GM12878 (cell line): Measurements from ENCODE around the gene NEK10. TPM values are rescaled to one million over a fixed set of nuclear protein-coding genes. Genes with fewer than 3 reads are reported as not detected.

Experiments used
- ATAC-seq: fragments of 200-7000 bp; cut with Tn5 transposase; 3 replicates; pipeline ENCODE4 v1.9.1; 2020; ENCODE audit warnings: mild to moderate bottlenecking, moderate library complexity
- BruUV-seq: library from RNA; stranded (reverse); fragments of 400-500 nt; replicated peaks from 2 replicates; lab custom pipeline; 2021; lab: Mats Ljungman, UMichigan
- CTCF ChIA-PET: fragments of 300-600 bp; sonication (Branson Sonifier 250); formaldehyde crosslinking; extraction: SDS; loops from one replicate; lab custom pipeline; 2021; ENCODE audit warnings: inconsistent platforms; lab: Yijun Ruan, JAX
- POLR2A ChIA-PET: fragments of 350-600 bp; formaldehyde crosslinking; extraction: SDS; loops from one replicate; lab custom pipeline; 2021; ENCODE audit warnings: inconsistent platforms; lab: Charles Lee
- RAD21 ChIA-PET: fragments of 300-600 bp; sonication (Branson Sonifier 250); formaldehyde crosslinking; loops from one replicate; lab custom pipeline; 2023; ENCODE audit warnings: antibody characterized with exemption; ENCODE audit not compliant: unreplicated experiment; lab: Charles Lee
- SMC1A ChIA-PET: fragments of 300-600 bp; sonication (Branson Sonifier 250); formaldehyde crosslinking; loops from one replicate; lab custom pipeline; 2023; ENCODE audit not compliant: unreplicated experiment, uncharacterized antibody; lab: Charles Lee
- DNase-seq: peaks from one replicate; pipeline ENCODE4 v3.0.0-alpha.2; 2011; ENCODE audit warnings: low read depth, low spot score
- FAIRE-seq: peaks from 3 replicates; lab custom pipeline; 2011; peaks lifted over from hg19 to GRCh38; lab: Jason Lieb, UNC
- H2AFZ ChIP-seq: 2 replicates; pipeline ENCODE4 v1.6.0; 2011; ENCODE audit warnings: low read depth, low read length, control low read depth; ENCODE audit not compliant: control insufficient read depth
- H3K27ac ChIP-seq: 2 replicates; pipeline ENCODE4 v1.5.1; 2011; ENCODE audit warnings: control low read depth; ENCODE audit not compliant: control insufficient read depth, insufficient read depth
- H3K27me3 ChIP-seq, 2 experiments: replicated peaks in 1 of 2; 2 replicates each; pipeline versions ENCODE4 v1.6.0 to v1.6.1; 2011; ENCODE audit warnings: low read length in 1 of 2; ENCODE audit not compliant: control insufficient read depth in 2 of 2, insufficient read depth in 2 of 2
- H3K36me3 ChIP-seq, 2 experiments: 2 replicates each; pipeline ENCODE4 v1.5.1; 2011; ENCODE audit warnings: low read length in 1 of 2; ENCODE audit not compliant: control insufficient read depth in 2 of 2, insufficient read depth in 2 of 2
- H3K4me1 ChIP-seq: 2 replicates; pipeline ENCODE4 v1.6.1; 2011; ENCODE audit warnings: mild to moderate bottlenecking, low read length, moderate library complexity, mixed read lengths; ENCODE audit not compliant: control insufficient read depth, insufficient read depth
- H3K4me2 ChIP-seq: 2 replicates; pipeline ENCODE4 v1.6.0; 2011; ENCODE audit warnings: control low read depth; ENCODE audit not compliant: control insufficient read depth, insufficient read depth
- H3K4me3 ChIP-seq: fragments of 200-600 bp; sonication (generic); 2 replicates; pipeline ENCODE4 v1.5.1; 2016
- H3K79me2 ChIP-seq: 2 replicates; pipeline ENCODE4 v1.6.0; 2011; ENCODE audit warnings: low read length; ENCODE audit not compliant: control insufficient read depth, insufficient read depth
- H3K9ac ChIP-seq: 2 replicates; pipeline ENCODE4 v1.8.0; 2011; ENCODE audit warnings: low read length, control low read depth, mixed read lengths; ENCODE audit not compliant: control insufficient read depth, insufficient read depth
- H3K9me3 ChIP-seq: replicated peaks from 3 replicates; pipeline ENCODE4 v1.5.1; 2011; ENCODE audit warnings: mild to moderate bottlenecking, low read length; ENCODE audit not compliant: control insufficient read depth, insufficient read depth
- H4K20me1 ChIP-seq: 2 replicates; pipeline ENCODE4 v1.6.0; 2011; ENCODE audit not compliant: control insufficient read depth, insufficient read depth
- CBX5 ChIP-seq: sonication (generic); IDR thresholded peaks from 2 replicates; pipeline ENCODE4 v1.6.1; 2016; ENCODE audit warnings: low read depth, moderate library complexity, mild to moderate bottlenecking, inconsistent platforms
- FOXK2 ChIP-seq: fragments of 450-650 bp; IDR thresholded peaks from 2 replicates; pipeline ENCODE4 v1.6.1; 2017; ENCODE audit warnings: mild to moderate bottlenecking, moderate library complexity
- KDM1A ChIP-seq: fragments of 200-600 bp; sonication (generic); IDR thresholded peaks from 2 replicates; pipeline ENCODE4 v1.6.1; 2016; ENCODE audit warnings: borderline replicate concordance
- NFXL1 ChIP-seq: fragments of 450-650 bp; IDR thresholded peaks from 2 replicates; pipeline ENCODE4 v1.6.1; 2017; ENCODE audit warnings: antibody characterized with exemption, mild to moderate bottlenecking, borderline replicate concordance
- NFYB ChIP-seq: IDR thresholded peaks from 2 replicates; pipeline ENCODE4 v1.6.1; 2011; ENCODE audit warnings: low read depth, mild to moderate bottlenecking, low read length, improper control_type of control experiment, moderate library complexity; ENCODE audit not compliant: insufficient read depth
- RBBP5 ChIP-seq: fragments of 200-600 bp; sonication (generic); conservative IDR thresholded peaks from 2 replicates; pipeline ENCODE4 v1.6.1; 2016
- SMC3 ChIP-seq: IDR thresholded peaks from 2 replicates; pipeline ENCODE4 v1.6.1; 2011; ENCODE audit warnings: low read length, improper control_type of control experiment, borderline replicate concordance
- WGBS: methylation state at CpG from one replicate; pipeline ENCODE4 v1.1.6; 2016; ENCODE audit warnings: low lambda C conversion rate; ENCODE audit not compliant: insufficient replicate concordance, insufficient coverage; ENCODE audit errors: missing lambda C conversion rate; 5-methylcytosine and 5-hydroxymethylcytosine counted together
- in situ Hi-C: fragments of 300-500 bp; cut with MboI; formaldehyde crosslinking; loops from 9 replicates; pipeline ENCODE4 v1.14.3; 2018; ENCODE audit warnings: mixed read lengths
- intact Hi-C: fragments of 100-400 bp; cut with micrococcal nuclease; formaldehyde crosslinking; loops from one replicate; pipeline ENCODE4 v1.14.2; 2022; ENCODE audit not compliant: unreplicated experiment
- polyA plus RNA-seq, 11 experiments: library from polyadenylated mRNA; depleted of rRNA in 4 of 11; unstranded in 6 of 11; stranded (reverse) in 5 of 11; fragments of >200 nt; fragmentation: Nextera tagmentation in 4 of 11; fragmentation: Illumina TruSeq in 1 of 11; extraction: Ambion mirVana in 4 of 11; extraction: Trizol in 1 of 11; gene quantifications; 1 replicate in 1 of 11; 2 replicates in 10 of 11; pipeline versions ENCODE4 v1.2.1 to v1.2.3, GENCODE V29; 2011 to 2016; ENCODE audit warnings: inconsistent platforms in 2 of 11, missing spikeins in 2 of 11, low read depth in 1 of 11
- total RNA-seq, 4 experiments: library from RNA; depleted of rRNA in 3 of 4; stranded (reverse); fragments of >200 nt in 3 of 4; fragmentation: Illumina TruSeq in 1 of 4; extraction: Trizol in 1 of 4; gene quantifications; 2 replicates each; pipeline versions ENCODE4 v1.2.1 to v1.2.3, GENCODE V29; 2013 to 2021
- TF ChIP-seq, protein P1 (sequence below): IDR thresholded peaks from 2 replicates; pipeline ENCODE4 v1.6.1; 2011; ENCODE audit warnings: mild to moderate bottlenecking, low read depth, low read length, moderate library complexity; ENCODE audit not compliant: insufficient replicate concordance
- TF ChIP-seq, protein P2 (sequence below): fragments of 450-650 bp; IDR thresholded peaks from 2 replicates; pipeline ENCODE4 v1.6.1; 2018; ENCODE audit warnings: mild to moderate bottlenecking, low read depth, moderate library complexity; ENCODE audit not compliant: partially characterized antibody
- TF ChIP-seq, protein P3 (sequence below): fragments of 450-650 bp; IDR thresholded peaks from 2 replicates; pipeline ENCODE4 v1.6.1; 2017; ENCODE audit warnings: low read depth, mild to moderate bottlenecking, moderate library complexity
- TF ChIP-seq, protein P4 (sequence below): IDR thresholded peaks from 2 replicates; pipeline ENCODE4 v1.6.1; 2012; ENCODE audit warnings: low read length, inconsistent platforms
- TF ChIP-seq, protein P5 (sequence below): IDR thresholded peaks from 2 replicates; pipeline ENCODE4 v1.6.1; 2012; ENCODE audit warnings: low read depth, low read length, improper control_type of control experiment

The NEK10 gene
- total and polyA plus RNA-seq, 10 of the 15 experiments (the other 5 are each of a cell fraction or from before 2014, with no cell fraction given): 0.06 to 0.40 (median 0.16) TPM; not detected in 2

DNA sequence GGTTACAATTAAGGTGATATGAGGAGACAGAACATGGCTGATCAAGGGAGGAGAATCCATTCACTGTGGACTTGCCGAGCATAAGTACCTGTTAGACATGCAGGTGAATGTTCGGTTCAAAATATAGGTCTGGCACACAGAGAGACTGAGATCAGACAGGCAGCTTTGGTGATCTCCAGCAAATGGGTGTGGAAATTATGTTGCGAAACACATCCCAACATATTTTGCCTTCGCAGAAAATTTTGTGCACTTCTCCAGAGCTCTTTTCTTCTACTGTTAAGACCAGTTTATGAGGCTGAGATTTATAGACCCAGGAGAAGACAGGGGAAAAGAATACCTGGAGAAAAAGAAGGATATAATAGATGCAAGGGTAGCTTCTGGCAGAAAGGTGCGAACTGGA lies 183.2 kb downstream of the NEK10 start (continued):
- TF ChIP-seq, protein P1, sequence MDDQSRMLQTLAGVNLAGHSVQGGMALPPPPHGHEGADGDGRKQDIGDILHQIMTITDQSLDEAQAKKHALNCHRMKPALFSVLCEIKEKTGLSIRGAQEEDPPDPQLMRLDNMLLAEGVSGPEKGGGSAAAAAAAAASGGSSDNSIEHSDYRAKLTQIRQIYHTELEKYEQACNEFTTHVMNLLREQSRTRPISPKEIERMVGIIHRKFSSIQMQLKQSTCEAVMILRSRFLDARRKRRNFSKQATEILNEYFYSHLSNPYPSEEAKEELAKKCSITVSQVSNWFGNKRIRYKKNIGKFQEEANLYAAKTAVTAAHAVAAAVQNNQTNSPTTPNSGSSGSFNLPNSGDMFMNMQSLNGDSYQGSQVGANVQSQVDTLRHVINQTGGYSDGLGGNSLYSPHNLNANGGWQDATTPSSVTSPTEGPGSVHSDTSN: no peak
- TF ChIP-seq, all 136 proteins: peak for 0

DNA sequence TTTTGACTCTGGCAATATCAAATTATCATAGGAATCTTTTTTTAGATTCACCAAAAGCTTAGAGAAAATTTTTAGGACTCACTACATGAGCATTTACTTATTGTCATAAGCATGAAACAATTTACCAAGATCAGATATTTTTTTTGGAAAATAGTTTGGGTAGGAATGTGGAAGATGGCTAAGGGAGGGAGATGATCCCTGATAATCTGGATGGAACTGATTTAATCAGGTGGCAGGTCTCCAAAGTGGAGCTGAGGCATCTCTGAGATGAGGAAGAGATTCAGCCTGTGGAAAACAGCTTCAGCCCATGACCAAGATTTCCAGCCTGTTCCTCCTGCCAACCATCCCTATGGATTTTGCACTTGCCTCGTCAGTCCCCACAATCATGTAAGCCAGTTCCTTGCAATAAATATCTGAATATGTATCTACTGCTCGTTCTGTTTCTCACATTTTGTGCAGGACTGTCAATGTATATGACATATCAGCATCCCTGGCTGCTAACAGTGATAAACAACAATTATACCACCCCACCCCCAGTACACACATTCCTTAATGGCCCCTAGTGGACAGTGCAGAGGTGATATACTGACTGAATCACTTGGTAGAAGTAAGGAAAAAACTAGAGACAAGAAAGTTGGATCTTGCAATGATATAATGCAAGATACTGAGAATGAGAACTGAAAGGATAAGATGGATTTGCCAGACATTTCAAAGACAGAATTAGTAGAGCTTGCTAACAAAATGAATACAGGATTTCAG lies 183.8 kb downstream of the NEK10 start:
- RAD21 ChIA-PET: no interaction called here
- no peaks in the 10 kb centered on the region for H4K20me1 ChIP-seq
- FAIRE-seq: peak; percentile 31
- H3K4me1 ChIP-seq: no peaks in the 10 kb centered on the region
- BruUV-seq: no TSS peak
- H3K27me3 ChIP-seq: no peaks in the 10 kb centered on the region
- no peaks in the 10 kb centered on the region for H3K79me2 ChIP-seq
- H3K27ac ChIP-seq: no peak overlapping the region
- SMC1A ChIA-PET: no interaction called here
- POLR2A ChIA-PET: interaction anchor here (0.6 kb wide), 1 partner anchor 1579 kb away, joined by 3 read pairs; no protein-coding TSS in a partner anchor
- CTCF ChIA-PET: interaction anchor here (1.1 kb wide), 1 partner anchor 13 kb away, joined by 3 read pairs; no protein-coding TSS in a partner anchor
- no peak for DNase-seq
- in situ Hi-C loops: no loop called here
- no peak overlapping the region for H2AFZ ChIP-seq
- WGBS: 0% methylated on average over 2 of the region's 2 CpGs
- no peak overlapping the region for H3K4me2 ChIP-seq
- no peaks in the 10 kb centered on the region for H3K36me3 ChIP-seq
- intact Hi-C loops: no loop called here
- H3K9me3 ChIP-seq: no peaks in the 10 kb centered on the region
- no peak overlapping the region for H3K4me3 ChIP-seq
- no peak overlapping the region for H3K9ac ChIP-seq
- ATAC-seq: no peak
- TF ChIP-seq CBX5 (no peak), KDM1A (no peak), NFYB (no peak), FOXK2 (no peak), NFXL1 (no peak), SMC3 (no peak), RBBP5 (no peak)
- TF ChIP-seq, protein P2, sequence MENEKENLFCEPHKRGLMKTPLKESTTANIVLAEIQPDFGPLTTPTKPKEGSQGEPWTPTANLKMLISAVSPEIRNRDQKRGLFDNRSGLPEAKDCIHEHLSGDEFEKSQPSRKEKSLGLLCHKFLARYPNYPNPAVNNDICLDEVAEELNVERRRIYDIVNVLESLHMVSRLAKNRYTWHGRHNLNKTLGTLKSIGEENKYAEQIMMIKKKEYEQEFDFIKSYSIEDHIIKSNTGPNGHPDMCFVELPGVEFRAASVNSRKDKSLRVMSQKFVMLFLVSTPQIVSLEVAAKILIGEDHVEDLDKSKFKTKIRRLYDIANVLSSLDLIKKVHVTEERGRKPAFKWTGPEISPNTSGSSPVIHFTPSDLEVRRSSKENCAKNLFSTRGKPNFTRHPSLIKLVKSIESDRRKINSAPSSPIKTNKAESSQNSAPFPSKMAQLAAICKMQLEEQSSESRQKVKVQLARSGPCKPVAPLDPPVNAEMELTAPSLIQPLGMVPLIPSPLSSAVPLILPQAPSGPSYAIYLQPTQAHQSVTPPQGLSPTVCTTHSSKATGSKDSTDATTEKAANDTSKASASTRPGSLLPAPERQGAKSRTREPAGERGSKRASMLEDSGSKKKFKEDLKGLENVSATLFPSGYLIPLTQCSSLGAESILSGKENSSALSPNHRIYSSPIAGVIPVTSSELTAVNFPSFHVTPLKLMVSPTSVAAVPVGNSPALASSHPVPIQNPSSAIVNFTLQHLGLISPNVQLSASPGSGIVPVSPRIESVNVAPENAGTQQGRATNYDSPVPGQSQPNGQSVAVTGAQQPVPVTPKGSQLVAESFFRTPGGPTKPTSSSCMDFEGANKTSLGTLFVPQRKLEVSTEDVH: no peak
- TF ChIP-seq, protein P3, sequence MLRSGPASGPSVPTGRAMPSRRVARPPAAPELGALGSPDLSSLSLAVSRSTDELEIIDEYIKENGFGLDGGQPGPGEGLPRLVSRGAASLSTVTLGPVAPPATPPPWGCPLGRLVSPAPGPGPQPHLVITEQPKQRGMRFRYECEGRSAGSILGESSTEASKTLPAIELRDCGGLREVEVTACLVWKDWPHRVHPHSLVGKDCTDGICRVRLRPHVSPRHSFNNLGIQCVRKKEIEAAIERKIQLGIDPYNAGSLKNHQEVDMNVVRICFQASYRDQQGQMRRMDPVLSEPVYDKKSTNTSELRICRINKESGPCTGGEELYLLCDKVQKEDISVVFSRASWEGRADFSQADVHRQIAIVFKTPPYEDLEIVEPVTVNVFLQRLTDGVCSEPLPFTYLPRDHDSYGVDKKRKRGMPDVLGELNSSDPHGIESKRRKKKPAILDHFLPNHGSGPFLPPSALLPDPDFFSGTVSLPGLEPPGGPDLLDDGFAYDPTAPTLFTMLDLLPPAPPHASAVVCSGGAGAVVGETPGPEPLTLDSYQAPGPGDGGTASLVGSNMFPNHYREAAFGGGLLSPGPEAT: no peak
- TF ChIP-seq, protein P4, sequence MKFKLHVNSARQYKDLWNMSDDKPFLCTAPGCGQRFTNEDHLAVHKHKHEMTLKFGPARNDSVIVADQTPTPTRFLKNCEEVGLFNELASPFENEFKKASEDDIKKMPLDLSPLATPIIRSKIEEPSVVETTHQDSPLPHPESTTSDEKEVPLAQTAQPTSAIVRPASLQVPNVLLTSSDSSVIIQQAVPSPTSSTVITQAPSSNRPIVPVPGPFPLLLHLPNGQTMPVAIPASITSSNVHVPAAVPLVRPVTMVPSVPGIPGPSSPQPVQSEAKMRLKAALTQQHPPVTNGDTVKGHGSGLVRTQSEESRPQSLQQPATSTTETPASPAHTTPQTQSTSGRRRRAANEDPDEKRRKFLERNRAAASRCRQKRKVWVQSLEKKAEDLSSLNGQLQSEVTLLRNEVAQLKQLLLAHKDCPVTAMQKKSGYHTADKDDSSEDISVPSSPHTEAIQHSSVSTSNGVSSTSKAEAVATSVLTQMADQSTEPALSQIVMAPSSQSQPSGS: no peak
- TF ChIP-seq, protein P5, sequence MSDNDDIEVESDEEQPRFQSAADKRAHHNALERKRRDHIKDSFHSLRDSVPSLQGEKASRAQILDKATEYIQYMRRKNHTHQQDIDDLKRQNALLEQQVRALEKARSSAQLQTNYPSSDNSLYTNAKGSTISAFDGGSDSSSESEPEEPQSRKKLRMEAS: no peak
